Hindlimb muscle (tissue), 1 donor: Measurements from ENCODE around the gene SCD. TPM values are rescaled to one million over a fixed set of nuclear protein-coding genes. Genes with fewer than 3 reads are reported as not detected.
A peak's percentile ranks its signal among the peaks of the same experiment; 100 is the strongest.
"Not testable (repeated sequence)": the region's sequence is repeated elsewhere in the genome, so short reads cannot be mapped to it uniquely, and the experiment has no call there.

Experiments
- DNase-seq: peaks from one replicate; pipeline ENCODE4 v3.0.0-alpha.2; 2013
- polyA plus RNA-seq: library from polyadenylated mRNA; unstranded; fragments of 120-200 nt; gene quantifications from one replicate; pipeline ENCODE4 v1.2.1, GENCODE V29; 2013; ENCODE audit not compliant: insufficient read length

The SCD gene
- 28.1 TPM for polyA plus RNA-seq

DNA sequence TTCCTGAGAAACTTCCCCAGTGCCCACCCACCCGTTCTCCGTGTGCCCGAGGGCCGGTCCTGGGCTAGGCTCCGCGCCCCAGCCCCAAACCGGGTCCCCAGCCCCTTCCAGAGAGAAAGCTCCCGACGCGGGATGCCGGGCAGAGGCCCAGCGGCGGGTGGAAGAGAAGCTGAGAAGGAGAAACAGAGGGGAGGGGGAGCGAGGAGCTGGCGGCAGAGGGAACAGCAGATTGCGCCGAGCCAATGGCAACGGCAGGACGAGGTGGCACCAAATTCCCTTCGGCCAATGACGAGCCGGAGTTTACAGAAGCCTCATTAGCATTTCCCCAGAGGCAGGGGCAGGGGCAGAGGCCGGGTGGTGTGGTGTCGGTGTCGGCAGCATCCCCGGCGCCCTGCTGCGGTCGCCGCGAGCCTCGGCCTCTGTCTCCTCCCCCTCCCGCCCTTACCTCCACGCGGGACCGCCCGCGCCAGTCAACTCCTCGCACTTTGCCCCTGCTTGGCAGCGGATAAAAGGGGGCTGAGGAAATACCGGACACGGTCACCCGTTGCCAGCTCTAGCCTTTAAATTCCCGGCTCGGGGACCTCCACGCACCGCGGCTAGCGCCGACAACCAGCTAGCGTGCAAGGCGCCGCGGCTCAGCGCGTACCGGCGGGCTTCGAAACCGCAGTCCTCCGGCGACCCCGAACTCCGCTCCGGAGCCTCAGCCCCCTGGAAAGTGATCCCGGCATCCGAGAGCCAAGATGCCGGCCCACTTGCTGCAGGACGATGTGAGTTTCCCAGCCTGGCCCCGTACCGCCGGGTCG, at the start of gene SCD:
SCD (plus strand) TSS at position 469 of the 803 bp plus-strand sequence; CDS start at position 741, 272 bp downstream.
- DNase-seq = peak; percentile 73

DNA sequence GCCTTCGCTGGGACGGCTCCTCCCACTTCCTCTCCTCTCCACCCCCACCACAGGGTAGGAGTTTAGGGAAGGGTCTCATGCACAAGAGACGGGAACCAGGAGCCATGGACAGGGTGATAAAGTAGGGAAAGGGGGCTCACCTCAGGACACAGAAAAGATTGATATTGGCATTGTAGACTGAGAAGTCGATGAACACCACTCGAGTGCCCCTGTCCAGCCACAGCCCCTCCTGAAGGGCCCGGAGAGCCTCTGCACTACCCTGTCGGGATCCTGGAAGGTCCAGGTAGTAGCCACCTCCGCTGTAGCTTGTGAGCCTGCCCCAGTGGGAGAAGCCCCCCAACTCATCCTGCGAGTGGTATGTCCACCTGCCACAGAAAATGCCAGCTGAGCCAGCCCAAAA, 49.8 kb upstream of the SCD start:
- DNase-seq = no peak

DNA sequence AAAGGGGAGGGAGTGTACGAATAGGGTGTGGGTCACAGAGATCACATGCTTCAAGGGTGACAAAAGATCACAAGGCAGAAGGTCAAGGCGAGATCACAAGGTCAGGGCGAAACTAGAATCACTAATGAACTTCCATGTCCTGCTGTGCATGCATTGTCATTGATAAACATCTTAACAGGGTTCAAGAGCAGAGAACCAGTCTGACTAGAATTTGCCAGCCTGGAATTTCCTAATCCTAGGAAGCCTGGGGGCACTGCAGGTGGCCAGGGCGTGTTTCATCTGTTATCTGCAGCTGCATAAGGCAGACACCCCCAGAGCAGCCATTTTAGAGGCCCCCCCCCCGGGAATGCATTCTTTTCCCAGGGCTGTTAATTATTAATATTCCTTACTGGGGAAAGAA, 45.9 kb upstream of the SCD start:
- not testable (repeated sequence) for DNase-seq

DNA sequence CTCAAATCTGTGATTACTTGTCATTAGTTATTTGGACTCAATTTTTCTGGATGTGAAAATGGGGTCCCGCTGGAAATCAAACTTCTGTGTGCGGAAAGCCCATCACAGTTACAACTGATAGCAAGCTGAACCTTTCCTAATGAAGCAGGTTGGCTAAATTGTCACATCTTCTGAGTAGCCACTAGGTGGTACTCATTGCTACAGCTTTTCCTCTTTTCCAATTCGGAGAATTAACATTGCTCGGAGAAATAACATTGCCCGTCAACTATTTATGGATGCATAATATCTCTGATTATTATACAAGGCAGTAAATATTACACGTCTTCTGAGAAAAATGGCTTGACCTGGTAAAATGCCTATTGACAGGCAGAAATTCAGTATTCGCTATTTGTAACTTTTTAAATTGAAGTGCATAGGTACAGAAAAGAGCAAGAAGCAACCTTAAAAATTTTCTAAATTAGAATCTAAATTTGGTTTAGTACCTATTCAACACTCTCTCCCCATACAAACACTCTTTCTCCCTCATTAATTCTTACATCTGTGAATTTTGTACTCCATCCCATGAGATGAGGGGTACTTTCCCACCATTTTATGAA, 43.2 kb upstream of the SCD start:
- no peak for DNase-seq

DNA sequence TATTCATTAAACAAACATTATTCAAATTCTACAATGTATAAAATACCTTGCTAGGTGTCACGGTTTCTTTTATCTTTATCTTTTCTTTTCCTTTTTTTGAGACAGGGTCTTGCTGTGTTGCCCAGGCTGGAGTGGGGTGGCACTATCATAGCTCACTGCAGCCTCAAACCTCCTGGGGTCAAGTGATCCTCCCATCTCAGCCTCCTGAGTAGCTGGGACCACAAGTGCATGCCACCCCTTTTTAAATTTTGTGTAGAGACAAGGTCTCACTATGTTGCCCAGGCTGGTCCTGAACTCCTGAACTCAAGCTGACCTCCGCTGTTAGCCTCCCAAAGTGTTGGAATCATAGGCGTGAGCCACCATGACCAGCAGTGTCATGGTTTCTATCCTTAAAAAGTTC, 42.6 kb upstream of the SCD start:
- no peak for DNase-seq

DNA sequence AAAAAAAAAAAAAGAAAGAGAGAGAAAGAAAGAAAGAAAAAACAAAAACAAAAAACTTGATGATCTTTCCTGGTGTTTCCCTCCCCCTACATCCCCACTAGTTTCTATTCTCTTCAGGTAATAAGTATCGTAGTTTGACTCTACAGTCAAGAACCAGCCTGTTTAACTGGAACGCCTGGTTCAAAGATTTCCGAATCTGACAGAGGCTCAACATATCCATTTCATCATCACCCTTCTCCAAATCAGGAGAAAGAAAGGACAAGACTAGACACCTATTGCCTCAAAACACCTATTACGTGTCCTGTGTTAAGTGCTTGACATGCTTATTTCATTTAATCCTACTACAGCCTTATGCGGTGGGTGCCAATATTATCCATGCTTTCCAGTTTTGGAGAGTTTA, 40.2 kb upstream of the SCD start:
- DNase-seq = no peak

DNA sequence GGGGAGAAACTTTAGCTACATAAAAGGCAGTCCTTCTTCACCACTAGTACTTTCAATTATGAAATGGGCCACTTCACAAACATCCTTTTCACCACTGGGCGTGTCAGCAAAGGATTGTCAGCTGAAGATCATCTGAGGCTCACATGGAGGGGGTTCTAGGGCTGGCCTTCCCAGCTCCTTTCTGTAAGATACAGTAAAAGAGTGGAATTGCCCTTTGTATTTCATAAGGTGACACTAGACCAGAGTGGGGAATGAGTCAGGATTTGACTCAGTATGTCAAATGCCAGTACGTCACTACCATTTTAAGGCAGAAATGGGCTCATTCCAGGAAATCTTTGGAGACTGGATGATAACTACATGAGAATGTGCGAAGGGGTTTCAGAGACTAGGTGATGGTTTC, 39.3 kb upstream of the SCD start:
- no peak for DNase-seq

DNA sequence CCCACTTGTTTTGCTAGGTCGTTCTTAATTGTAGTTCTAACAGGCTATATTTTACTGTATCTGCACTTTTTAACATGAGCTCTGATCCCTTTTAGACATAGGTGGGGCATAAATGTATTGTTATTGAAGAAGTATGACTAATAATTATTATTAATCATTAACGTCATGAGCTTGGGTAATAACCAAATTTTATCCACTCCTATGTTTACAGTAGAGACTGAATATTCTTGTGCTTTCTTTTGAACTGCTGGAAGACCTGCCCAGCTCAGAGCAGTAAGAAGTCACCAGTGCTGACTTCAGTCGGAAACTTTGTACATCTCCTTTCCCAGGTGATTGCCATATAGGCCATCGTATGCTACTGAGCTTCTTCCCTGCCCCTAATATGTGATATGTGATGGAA, 35.7 kb upstream of the SCD start:
- DNase-seq = no peak

DNA sequence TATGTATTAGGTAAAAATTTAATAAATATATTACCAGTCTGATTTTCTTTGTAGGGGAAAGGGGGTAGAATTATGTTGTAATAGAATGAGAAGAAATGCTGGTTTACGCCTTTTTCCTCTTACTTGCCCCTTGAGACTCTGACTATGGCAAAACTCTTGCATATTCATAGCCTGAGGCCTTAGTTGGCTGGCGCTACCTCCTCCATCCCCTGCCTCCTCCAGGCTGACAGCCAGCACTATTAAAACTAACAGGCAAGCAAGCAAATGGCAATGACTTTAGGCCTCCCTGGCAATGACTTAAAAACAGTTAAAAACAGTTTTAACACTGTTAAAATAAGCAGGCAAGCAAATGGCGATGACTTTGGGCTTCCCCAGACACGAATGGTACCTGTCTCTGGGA, 31.4 kb upstream of the SCD start:
- no peak for DNase-seq

DNA sequence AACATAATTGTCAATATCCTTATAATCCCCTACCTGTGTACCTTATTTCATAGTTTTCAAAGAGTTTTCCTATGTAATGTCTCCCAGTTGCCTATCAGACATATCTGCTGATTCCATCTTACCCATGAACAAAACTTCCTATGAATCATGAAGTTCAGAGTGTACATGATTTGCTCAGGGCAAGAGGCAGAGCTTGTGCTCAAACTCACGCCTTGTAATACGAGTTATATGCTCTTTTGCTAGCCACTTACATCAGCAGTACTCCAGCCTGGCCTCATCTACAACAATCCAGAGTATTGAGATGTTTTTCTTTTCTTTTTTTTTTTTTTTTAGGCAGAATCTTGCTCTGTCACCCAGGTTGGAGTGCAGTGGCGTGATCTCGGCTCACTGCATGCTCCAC, 28.8 kb upstream of the SCD start:
- DNase-seq = no peak

DNA sequence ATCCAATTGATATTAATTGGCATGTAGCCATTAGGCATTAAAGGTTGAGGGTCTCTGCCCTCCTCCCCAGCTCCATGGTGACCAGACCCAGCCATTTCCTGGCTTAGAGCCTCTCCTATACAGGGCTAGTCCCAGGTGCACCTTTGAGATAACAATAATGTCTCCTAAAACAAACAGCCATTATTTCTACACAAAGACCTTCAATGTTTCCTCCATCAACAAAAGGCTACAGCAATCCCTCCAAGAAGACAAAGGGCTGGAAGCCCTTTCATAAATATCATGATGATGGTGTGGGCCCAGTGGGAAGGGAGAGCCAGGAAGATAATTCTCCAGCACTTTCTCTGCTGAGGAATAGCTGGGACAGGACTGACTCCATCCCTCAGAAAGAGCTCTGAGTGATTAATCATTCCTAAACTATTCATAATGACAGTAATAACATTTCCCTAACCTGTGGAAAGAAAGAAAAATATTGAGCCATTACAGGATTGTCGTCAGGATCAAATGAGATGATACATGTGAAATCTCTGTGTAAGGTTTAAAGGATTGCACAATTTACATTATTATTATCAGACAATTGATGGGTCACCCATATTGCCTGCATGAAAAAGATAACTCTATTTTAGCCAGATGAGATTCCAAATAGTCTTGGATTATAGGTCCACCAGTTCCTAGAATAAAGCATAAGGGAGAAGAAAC, 27.2 kb upstream of the SCD start:
- no peak for DNase-seq

DNA sequence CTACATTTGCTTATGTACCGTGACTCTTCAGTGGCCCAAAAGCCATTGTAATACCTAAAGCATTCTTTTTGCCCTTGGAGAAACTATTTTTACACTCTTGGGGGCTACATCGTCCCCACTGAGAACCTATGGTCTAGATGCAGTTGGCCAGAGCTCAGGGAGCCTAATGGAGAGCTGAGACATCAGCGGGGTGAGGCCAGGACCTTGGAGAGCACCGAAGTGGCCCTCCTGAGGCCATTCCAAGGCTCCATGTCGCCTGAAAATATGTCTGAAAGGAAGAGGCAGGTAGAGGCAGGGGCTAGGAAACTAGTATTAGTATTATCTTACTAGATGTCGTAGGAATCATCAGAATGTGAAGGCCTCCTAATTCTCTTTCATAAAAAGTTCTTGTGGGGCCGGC, 21.9 kb upstream of the SCD start:
- no peak for DNase-seq

DNA sequence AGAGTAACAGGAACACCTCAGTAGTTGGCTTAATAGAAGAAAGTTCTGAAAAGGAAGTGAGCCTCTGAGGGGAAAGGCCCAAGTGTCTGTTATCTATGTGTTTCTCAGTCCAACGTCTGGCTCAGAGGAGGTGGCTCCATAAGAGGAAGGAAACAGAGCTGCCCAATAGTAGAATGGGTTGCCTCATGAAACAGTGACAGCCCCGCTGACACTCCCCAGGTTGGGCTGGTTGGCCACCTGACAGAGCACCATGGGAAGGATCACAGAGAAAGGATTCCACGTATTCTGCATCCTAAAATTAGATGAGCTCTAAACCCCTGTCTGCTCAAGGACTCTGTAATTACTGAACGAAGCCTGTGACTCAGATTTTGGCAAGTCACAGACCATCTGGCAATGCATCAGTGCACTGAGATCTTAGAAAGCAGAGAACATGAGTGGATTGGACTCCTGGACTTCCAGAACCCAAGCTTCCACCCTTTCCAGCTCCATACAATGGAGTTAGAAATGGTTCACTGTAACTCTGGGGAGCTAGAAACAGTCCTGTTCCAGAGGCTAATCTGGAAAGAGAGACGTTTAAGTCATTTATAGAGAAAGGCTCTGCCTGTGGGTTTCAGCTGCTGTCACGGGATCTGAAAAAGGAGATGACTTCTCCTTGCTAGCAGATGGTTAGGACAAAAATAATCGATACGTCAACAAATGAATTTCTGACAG, 19.9 kb upstream of the SCD start:
- DNase-seq = no peak

DNA sequence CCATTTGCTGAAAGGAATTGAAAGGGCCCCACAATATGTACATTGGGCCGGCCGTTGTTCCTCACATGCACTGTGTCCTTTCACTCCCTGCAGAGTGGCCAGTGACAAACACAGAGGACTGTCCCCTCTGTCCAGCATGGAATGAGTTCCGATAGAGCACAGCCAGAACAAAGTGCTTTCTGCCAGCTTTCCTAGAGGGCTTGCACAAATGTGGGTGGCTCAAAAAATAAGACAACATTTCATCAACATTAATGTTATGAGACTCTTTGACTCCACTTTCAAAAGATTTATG, 19.4 kb upstream of the SCD start:
- DNase-seq = no peak

DNA sequence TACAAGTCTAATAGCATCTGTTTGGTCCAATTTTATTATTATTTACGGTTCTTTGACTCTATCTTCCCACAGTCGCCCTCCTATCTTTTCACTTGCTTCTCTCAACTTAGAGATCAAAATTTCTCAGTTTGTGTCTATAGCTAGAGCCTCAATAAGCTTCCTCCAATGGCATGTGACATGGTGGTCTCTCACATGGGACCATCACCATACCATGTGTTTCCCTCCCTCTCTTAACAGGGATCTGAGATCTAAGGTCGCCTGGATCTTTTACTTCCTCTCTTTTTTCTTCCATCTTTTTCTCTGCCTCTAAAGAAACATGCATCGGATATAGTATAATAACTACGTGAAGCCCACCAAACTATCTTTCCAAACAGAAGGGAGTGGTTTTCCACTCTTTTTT, 18.8 kb upstream of the SCD start:
- no peak for DNase-seq

DNA sequence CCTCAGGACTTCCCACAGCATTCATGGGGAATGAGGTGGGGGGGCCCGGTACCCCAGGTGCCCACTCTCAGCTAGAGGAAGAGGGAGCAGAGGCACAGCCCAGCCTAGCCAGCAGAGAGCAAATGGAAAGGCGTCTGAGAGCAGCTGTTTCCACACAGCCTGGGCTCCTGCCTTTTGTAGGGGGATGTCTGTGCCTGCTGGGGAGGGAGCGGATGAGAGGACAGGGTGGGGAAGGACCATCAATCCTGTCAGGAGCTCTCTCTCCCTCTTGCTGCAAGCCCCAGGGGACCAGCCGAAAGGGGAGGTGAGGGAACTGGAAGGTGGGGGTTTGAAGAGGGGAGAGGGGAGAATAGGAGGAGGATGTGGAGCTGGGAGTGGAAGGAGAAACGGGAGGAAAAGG, 17.0 kb upstream of the SCD start, which contains the start of gene PKD2L1:
PKD2L1 (minus strand) TSS at position 150 of the 400 bp plus-strand sequence; CDS start at position 25, 125 bp downstream.
- DNase-seq = no peak

DNA sequence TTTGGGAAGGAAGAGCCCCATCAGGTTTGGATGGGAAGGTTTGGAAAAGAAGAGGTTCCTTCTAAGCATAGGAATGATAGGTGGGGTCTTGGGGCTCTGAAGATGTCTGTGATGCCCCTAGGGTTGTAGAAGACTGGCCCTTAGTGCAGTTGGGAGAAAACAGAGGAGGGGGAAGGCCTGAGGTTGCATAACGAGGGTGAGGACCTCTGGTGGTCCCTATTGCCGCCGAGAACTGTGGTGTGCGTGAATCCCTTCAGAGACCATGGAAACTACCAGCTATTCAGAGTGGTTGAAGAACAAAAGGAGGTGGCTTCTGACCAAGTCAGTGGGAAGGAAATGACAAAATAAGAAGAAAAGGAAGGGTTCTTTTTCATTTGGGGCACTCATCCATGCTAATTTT, 13.9 kb upstream of the SCD start:
- DNase-seq = no peak

DNA sequence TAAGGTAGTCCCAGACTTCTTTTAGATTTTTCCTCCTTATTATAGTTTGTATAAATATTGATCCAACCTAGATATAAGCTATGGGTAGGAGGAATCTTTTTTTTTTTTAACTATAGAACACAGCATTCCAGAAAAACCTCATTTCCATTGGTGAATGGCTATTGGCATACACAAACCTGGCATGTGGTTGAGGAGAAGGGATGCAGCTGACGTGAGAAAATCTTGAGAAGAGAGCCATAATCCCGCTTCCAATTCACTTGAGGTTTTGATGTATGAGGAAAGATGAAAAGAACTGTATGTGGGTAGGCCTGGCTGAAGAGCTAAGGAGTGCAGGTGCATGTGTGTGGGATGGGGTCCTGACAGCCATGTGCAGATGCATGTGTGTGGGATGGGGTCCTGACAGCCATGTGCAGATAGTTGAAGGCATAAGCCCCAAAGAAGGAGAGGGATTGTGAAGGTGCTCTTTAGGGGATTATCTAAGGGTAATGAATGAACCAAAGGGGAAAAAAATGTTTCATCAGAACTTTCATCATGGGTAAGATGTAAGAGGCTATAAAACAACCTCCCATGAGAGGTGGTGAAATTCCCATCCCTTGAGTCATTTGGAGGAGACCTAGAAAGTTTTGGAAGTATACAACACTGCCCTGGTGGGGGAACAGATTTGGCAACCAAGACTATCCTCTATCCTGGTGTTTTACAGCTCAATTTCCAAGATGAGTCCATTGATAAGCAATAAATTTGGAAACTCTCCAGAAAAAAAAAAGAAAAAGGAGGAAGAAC, 13.2 kb upstream of the SCD start:
- no peak for DNase-seq

DNA sequence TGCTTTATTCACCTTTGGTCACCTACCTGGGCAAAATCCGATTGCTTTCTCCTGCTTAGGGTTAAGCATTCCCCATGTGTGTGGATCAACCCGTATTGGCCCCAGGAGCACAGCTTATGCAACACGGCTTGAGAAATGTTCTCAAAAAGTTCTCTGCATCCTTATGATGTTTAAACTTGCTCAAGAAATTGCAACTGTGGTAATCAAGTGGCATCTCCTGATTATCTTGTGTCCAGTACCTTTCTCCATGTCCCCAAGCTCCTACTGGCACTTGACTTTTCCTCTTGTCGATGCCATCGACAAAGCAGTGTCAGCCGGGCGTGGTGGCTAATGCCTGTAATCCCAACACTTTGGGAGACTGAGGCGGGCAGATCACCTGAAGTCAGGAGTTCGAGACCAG, 12.3 kb upstream of the SCD start:
- DNase-seq = no peak

DNA sequence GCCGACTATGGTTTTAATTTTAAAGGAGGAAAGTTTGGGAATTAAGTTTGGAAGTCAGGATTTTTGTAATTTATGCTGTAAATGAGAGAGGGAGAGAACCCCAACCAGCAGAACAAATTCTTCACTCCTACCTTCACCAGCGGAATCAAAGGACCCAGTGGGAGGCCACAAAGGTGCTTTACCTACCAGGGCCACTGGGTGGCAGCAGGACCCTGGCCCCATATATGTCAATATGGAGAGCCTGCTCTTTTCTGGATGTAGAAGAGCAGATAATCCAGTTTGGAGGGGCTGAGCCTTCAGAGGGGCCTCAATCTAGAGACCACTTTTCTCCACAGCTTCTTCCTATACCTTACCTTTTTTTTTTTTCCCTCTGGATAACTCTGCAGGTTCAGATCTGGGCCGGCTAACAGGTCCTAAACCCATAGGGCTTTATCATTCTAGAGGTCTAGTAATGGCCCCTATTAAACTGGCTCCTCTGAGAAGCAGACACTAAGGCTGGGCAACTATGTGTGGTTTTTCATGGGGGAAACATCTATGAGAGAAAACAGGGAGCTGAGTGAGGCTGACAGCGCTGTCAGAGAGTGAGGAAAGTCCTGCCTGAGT, 8.5 kb upstream of the SCD start:
- DNase-seq = peak; percentile 71

DNA sequence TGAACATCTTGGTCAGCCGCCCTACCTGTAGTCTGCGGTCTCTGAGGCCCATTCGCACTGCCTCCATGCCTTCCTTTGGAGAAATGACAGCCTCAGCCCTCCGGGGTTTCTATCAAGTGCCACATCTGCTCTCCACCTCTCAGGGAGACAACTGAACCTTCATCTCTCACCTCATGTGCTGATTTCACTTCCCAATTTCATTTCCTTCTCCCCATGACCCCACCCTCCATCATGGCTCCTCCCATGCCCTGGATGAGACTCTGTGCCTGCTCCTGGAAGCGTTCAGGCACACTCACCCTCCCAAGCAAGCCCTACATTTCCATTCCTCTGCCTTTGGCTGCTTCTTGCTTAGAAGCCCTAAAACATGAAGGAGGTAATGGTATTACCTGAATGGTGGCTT, 7.8 kb upstream of the SCD start:
- no peak for DNase-seq
